ENCODE measurements around the gene KLHDC10. TPM values are rescaled to one million over a fixed set of nuclear protein-coding genes. Genes with fewer than 3 reads are reported as not detected.

KLHDC10 gene
- total and polyA plus RNA-seq, 2 experiments from 2014 or later: 7.2 to 29.0 TPM

- Histone ChIP-seq H3K27me3 (no peaks in the 10 kb centered on the region), H3K4me1 (ENCODE audit: insufficient read depth) (peaks cover 8% of the 10 kb centered on the region), H3K4me2 (no peak overlapping the region), H3K4me3 (no peak overlapping the region), H3K9me3 (ENCODE audit: low read depth) (no peaks in the 10 kb centered on the region), H3K36me3 (replicated peaks; ENCODE audit: insufficient read depth, low read depth) (no peaks in the 10 kb centered on the region), H3K27ac (peak overlapping the region; percentile 51), H4K20me1 (ENCODE audit: insufficient read depth, poor library complexity, severe bottlenecking) (no peaks in the 10 kb centered on the region), H2AFZ (no peak overlapping the region), H3K79me2 (no peaks in the 10 kb centered on the region), H3K9me2 (replicated peaks; ENCODE audit: insufficient read depth) (no peaks in the 10 kb centered on the region)
- no peak for DNase-seq (ENCODE audit: low spot score)
- 94% methylated on average over 7 of the region's 7 CpGs for WGBS (ENCODE audit: low lambda C conversion rate, missing lambda C conversion rate)
- TF ChIP-seq CTCF (IDR thresholded peaks at IDR 0.05; ENCODE audit: poor library complexity): no peak
- TF ChIP-seq EZH2phosphoT487 (IDR thresholded peaks at IDR 0.05; ENCODE audit: low read depth, severe bottlenecking, unreplicated experiment): no peak
- no peak for TF ChIP-seq EZH2 (IDR thresholded peaks at IDR 0.05; ENCODE audit: borderline replicate concordance)
Measured at GRCh38 chr7:130134726-130135125, 64.4 kb downstream of the KLHDC10 start.

- no peak for DNase-seq (ENCODE audit: low spot score)
- H3K4me3 ChIP-seq: no peak overlapping the region
- H3K27ac ChIP-seq: peak overlapping the region; percentile 60
- TF ChIP-seq EZH2 (IDR thresholded peaks at IDR 0.05; ENCODE audit: borderline replicate concordance) (no peak), CTCF (IDR thresholded peaks at IDR 0.05; ENCODE audit: poor library complexity) (no peak), EZH2phosphoT487 (IDR thresholded peaks at IDR 0.05; ENCODE audit: low read depth, severe bottlenecking, unreplicated experiment) (no peak)
- H3K9me2 ChIP-seq (replicated peaks; ENCODE audit: insufficient read depth): no peaks in the 10 kb centered on the region
- no peak overlapping the region for H2AFZ ChIP-seq
- WGBS (ENCODE audit: low lambda C conversion rate, missing lambda C conversion rate): 84% methylated on average over 10 of the region's 10 CpGs
- no peak overlapping the region for H3K4me2 ChIP-seq
- H3K79me2 ChIP-seq: no peaks in the 10 kb centered on the region
- H3K9me3 ChIP-seq (ENCODE audit: low read depth): no peaks in the 10 kb centered on the region
- H3K4me1 ChIP-seq (ENCODE audit: insufficient read depth): peaks cover 8% of the 10 kb centered on the region
- no peaks in the 10 kb centered on the region for H3K27me3 ChIP-seq
- no peaks in the 10 kb centered on the region for H4K20me1 ChIP-seq (ENCODE audit: insufficient read depth, poor library complexity, severe bottlenecking)
- H3K36me3 ChIP-seq (replicated peaks; ENCODE audit: insufficient read depth, low read depth): no peaks in the 10 kb centered on the region
Measured at GRCh38 chr7:130135208-130136205, 65.2 kb downstream of the KLHDC10 start.

GRCh38 chr7:130136579-130137167 lies 66.3 kb downstream of the KLHDC10 start:
- no peaks in the 10 kb centered on the region for H3K9me3 ChIP-seq (ENCODE audit: low read depth)
- no peaks in the 10 kb centered on the region for H4K20me1 ChIP-seq (ENCODE audit: insufficient read depth, poor library complexity, severe bottlenecking)
- peak overlapping the region; percentile 60 for H3K27ac ChIP-seq
- no peaks in the 10 kb centered on the region for H3K79me2 ChIP-seq
- H3K4me3 ChIP-seq: no peak overlapping the region
- WGBS (ENCODE audit: low lambda C conversion rate, missing lambda C conversion rate): 90% methylated on average over 1 of the region's 1 CpG
- TF ChIP-seq CTCF (IDR thresholded peaks at IDR 0.05; ENCODE audit: poor library complexity) (no peak), EZH2phosphoT487 (IDR thresholded peaks at IDR 0.05; ENCODE audit: low read depth, severe bottlenecking, unreplicated experiment) (no peak), EZH2 (IDR thresholded peaks at IDR 0.05; ENCODE audit: borderline replicate concordance) (no peak)
- H2AFZ ChIP-seq: no peak overlapping the region
- no peaks in the 10 kb centered on the region for H3K27me3 ChIP-seq
- no peak for DNase-seq (ENCODE audit: low spot score)
- H3K36me3 ChIP-seq (replicated peaks; ENCODE audit: insufficient read depth, low read depth): no peaks in the 10 kb centered on the region
- H3K4me1 ChIP-seq (ENCODE audit: insufficient read depth): peaks cover 15% of the 10 kb centered on the region
- H3K9me2 ChIP-seq (replicated peaks; ENCODE audit: insufficient read depth): no peaks in the 10 kb centered on the region
- no peak overlapping the region for H3K4me2 ChIP-seq
